GM21825 (cell line): ENCODE results near the gene TMEM272.

ENCODE experiments used
- ATAC-seq: cut with Tn5 transposase; IDR thresholded peaks from one replicate; pipeline ENCODE4 v1.9.1; 2021; ENCODE audit warnings: mild to moderate bottlenecking, moderate library complexity; ENCODE audit not compliant: unreplicated experiment

Gene TMEM272

DNA sequence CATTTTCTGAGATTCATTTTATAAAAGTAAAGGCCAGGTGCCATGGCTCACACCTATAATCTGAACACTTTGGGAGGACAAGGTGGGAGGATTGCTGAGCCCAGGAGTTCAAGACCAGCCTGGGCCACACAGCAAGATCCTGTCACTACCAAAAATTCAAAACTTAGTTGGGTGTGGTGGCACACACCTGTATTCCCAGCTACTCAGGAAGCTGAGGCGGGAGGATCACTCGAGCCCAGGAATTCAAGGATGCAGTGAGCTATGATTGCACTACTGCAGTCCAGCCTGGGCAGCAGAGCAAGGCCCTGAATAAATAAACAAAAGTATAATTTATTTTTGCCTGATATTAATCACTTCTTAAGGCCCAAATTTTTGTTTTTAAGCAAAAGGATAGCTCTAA lies 81.5 kb downstream of the TMEM272 start:
- ATAC-seq: no peak
